ENCODE data around the gene KCNG2. TPM values are rescaled to one million over a fixed set of nuclear protein-coding genes. Genes with fewer than 3 reads are reported as not detected.

KCNG2 gene
- total and polyA plus RNA-seq, 2 of the 8 experiments (the other 6 are each of a cell fraction or from before 2014, with no cell fraction given), result 0.19 to 0.74 TPM

DNA sequence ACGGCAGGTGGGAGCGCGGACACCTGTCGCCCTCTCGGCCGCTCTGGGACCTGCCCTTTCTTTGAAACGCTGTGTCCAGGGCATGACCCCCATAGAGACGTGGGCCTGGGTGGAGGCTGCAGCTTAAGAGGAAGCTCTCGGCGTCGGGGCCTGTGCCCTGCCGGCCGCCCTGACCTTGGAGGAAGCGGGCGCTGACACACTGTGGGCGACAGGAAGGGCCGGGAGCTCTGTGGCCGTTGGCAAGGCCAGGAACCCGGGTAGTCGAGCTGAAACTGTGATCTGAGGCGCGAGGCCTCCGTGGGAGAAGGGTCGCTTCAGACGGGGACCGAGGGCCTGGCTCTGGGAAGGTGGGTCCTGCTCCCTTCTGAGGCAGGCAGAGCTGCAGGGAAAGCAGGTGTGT is 28.2 kb downstream of the KCNG2 start:
- no peak overlapping the region for H2BK12ac ChIP-seq (ENCODE audit: low read depth, low read length)
- ChIA-PET CTCF (ENCODE audit: partially characterized antibody) (interaction anchor here (0.6 to 1.7 kb wide), 8 partner anchors 17 to 123 kb away, joined by 3 to 7 read pairs (median 3); no protein-coding TSS in a partner anchor), POLR2A (ENCODE audit: partially characterized antibody) (no interaction called here)
- no peak overlapping the region for H3K4ac ChIP-seq (replicated peaks; ENCODE audit: insufficient read length, low read depth, low read length)
- H4K5ac ChIP-seq (ENCODE audit: insufficient read length, low read depth, low read length), result no peak overlapping the region
- no peak overlapping the region for H2BK120ac ChIP-seq (replicated peaks; ENCODE audit: low read depth, low read length)
- FAIRE-seq, result no peak
- H2AFZ ChIP-seq (ENCODE audit: low read length), result no peak overlapping the region
- no peaks in the 10 kb centered on the region; a peak in 1 of 4 replicates for H3K9me3 ChIP-seq (ENCODE audit: insufficient read depth in 2 of 2, low read depth in 1 of 2, low read length in 1 of 2)
- no peak overlapping the region for H2BK20ac ChIP-seq (ENCODE audit: low read length)
- peaks cover 0 to 4% of the 10 kb centered on the region in 2 experiments for H4K20me1 ChIP-seq (replicated peaks in 1 of 2; ENCODE audit: control insufficient read depth in 1 of 2, insufficient read depth in 2 of 2, low read length in 2 of 2)
- no peak overlapping the region for H3K27ac ChIP-seq (ENCODE audit: low read depth, low read length)
- H3K36me3 ChIP-seq (ENCODE audit: control insufficient read depth in 2 of 4, insufficient read depth in 4 of 4, low read length in 3 of 4), result no peaks in the 10 kb centered on the region; a peak in 1 of 8 replicates
- 87% methylated on average over 20 of the region's 26 CpGs; no CpG with 5 or more reads in 1 of the 2 experiments for WGBS, 2 experiments (ENCODE audit: extremely low coverage in 1 of 2, insufficient coverage in 1 of 2, insufficient read length in 1 of 2, insufficient replicate concordance in 2 of 2, low coverage in 1 of 2, low lambda C conversion rate in 2 of 2, missing lambda C conversion rate in 1 of 2)
- H3K4me2 ChIP-seq (ENCODE audit: insufficient read depth in 1 of 2, low read depth in 2 of 2, low read length in 2 of 2), result no peak overlapping the region
- H3K79me2 ChIP-seq (ENCODE audit: control insufficient read depth in 1 of 2, insufficient read depth in 2 of 2, low read length in 2 of 2), result no peaks in the 10 kb centered on the region
- H3K14ac ChIP-seq (ENCODE audit: insufficient read length), result no peak overlapping the region
- DNase-seq (ENCODE audit: low read depth in 1 of 2, low spot score in 2 of 2), result peak in 1 of 2 experiments; percentile 39
- H2BK5ac ChIP-seq (ENCODE audit: low read depth, low read length), result no peak overlapping the region
- H2BK15ac ChIP-seq (ENCODE audit: low read length), result no peak overlapping the region
- H3K79me1 ChIP-seq (ENCODE audit: low read depth, low read length), result 0 out of 2 replicates have a peak, but pooled peaks cover 3% of the 10 kb centered on the region
- no peak overlapping the region for H3K9ac ChIP-seq (replicated peaks in 1 of 4; ENCODE audit: extremely low read depth in 1 of 4, low read depth in 3 of 4, low read length in 3 of 4)
- H3K27me3 ChIP-seq (replicated peaks in 1 of 4; ENCODE audit: control insufficient read depth in 3 of 4, extremely low read depth in 1 of 4, insufficient read depth in 3 of 4, low read length in 3 of 4), result no peaks in the 10 kb centered on the region
- no peak for TF ChIP-seq CTBP2 (IDR thresholded peaks at IDR 0.05; ENCODE audit: borderline replicate concordance, insufficient read depth, insufficient read length, low read length)
- TF ChIP-seq POU5F1 (IDR thresholded peaks at IDR 0.05; ENCODE audit: low read depth, low read length), result no peak
- TF ChIP-seq TCF12 (IDR thresholded peaks at IDR 0.05; ENCODE audit: low read depth, low read length), result no peak
- no peak for TF ChIP-seq SIX5 (IDR thresholded peaks at IDR 0.05; ENCODE audit: low read depth, low read length)
- no peak overlapping the region for H4K8ac ChIP-seq (ENCODE audit: extremely low read depth, insufficient read depth, low read length)
- H3K4me1 ChIP-seq (replicated peaks in 1 of 4; ENCODE audit: control insufficient read depth in 3 of 4, insufficient read depth in 4 of 4, low read length in 3 of 4), result no peaks in the 10 kb centered on the region
- no peak overlapping the region for H2AK5ac ChIP-seq (ENCODE audit: low read depth, low read length)
- no peak overlapping the region for H4K91ac ChIP-seq (replicated peaks; ENCODE audit: insufficient read length, low read length)
- no peak overlapping the region for H3K56ac ChIP-seq (replicated peaks; ENCODE audit: insufficient read length, low read depth, low read length)
- no peak overlapping the region for H3K18ac ChIP-seq (ENCODE audit: extremely low read depth, low read length)
- H3K23me2 ChIP-seq (ENCODE audit: low read depth, low read length), result peaks cover 2% of the 10 kb centered on the region; the same call in 1 of the 2 replicates
- no peak overlapping the region for H3K23ac ChIP-seq (ENCODE audit: insufficient read length)
- H3K4me3 ChIP-seq (ENCODE audit: extremely low read depth in 1 of 4, insufficient read depth in 2 of 4, low read depth in 3 of 4, low read length in 4 of 4), result no peak overlapping the region

All from H1 (cell line).